Mesenchymal stem cell (in vitro differentiated cells and primary cell): ENCODE results near the gene RAB43.
"Not testable (repeated sequence)": the region's sequence is repeated elsewhere in the genome, so short reads cannot be mapped to it uniquely, and the experiment has no call there.

Experiments used
- DNase-seq: peaks from one replicate; pipeline ENCODE4 v3.0.0-alpha.2; 2013
- H2AFZ ChIP-seq: one replicate; pipeline ENCODE4 v1.6.1; 2013; ENCODE audit warnings: low read depth, mild to moderate bottlenecking, control low read depth, inconsistent platforms, low read length, moderate library complexity
- H2AK5ac ChIP-seq: 2 replicates; pipeline ENCODE4 v1.6.1; 2013; ENCODE audit warnings: low read length, moderate library complexity, mild to moderate bottlenecking, inconsistent platforms; ENCODE audit not compliant: severe bottlenecking
- H2BK120ac ChIP-seq: one replicate; pipeline ENCODE4 v1.6.1; 2013; ENCODE audit warnings: low read depth, mild to moderate bottlenecking, inconsistent platforms, low read length, moderate library complexity
- H2BK12ac ChIP-seq, 2 experiments: one replicate each; pipeline ENCODE4 v1.6.1; 2013; ENCODE audit warnings: inconsistent platforms in 2 of 2, low read length in 2 of 2, mild to moderate bottlenecking in 2 of 2, moderate library complexity in 2 of 2, control low read depth in 1 of 2
- H2BK15ac ChIP-seq: one replicate; pipeline ENCODE4 v1.6.1; 2013; ENCODE audit warnings: mild to moderate bottlenecking, low read depth, inconsistent platforms; ENCODE audit not compliant: poor library complexity, severe bottlenecking
- H2BK5ac ChIP-seq: 2 replicates; pipeline ENCODE4 v1.6.1; 2013; ENCODE audit warnings: low read depth, mild to moderate bottlenecking, low read length, control low read depth, inconsistent platforms; ENCODE audit not compliant: poor library complexity, severe bottlenecking
- H3K14ac ChIP-seq, 2 experiments: one replicate each; pipeline ENCODE4 v1.6.1; 2013; ENCODE audit warnings: inconsistent platforms in 2 of 2, low read length in 2 of 2, control low read depth in 1 of 2, mild to moderate bottlenecking in 1 of 2, moderate library complexity in 1 of 2
- H3K18ac ChIP-seq, 2 experiments: one replicate each; pipeline ENCODE4 v1.6.1; 2013; ENCODE audit warnings: inconsistent platforms in 2 of 2, low read length in 2 of 2, control low read depth in 1 of 2, low read depth in 1 of 2, mild to moderate bottlenecking in 1 of 2
- H3K23ac ChIP-seq, 2 experiments: one replicate each; pipeline ENCODE4 v1.6.1; 2013; ENCODE audit warnings: inconsistent platforms in 2 of 2, low read length in 2 of 2, mild to moderate bottlenecking in 2 of 2, moderate library complexity in 2 of 2, control low read depth in 1 of 2
- H3K27ac ChIP-seq: 2 replicates; pipeline ENCODE4 v1.5.1; 2013; ENCODE audit warnings: mild to moderate bottlenecking, moderate library complexity, low read length, control low read depth, inconsistent platforms; ENCODE audit not compliant: poor library complexity, severe bottlenecking
- H3K27me3 ChIP-seq, 2 experiments: 2 replicates each; pipeline versions ENCODE4 v1.6.1 to v1.7.0; 2013; ENCODE audit warnings: low read length in 2 of 2, mild to moderate bottlenecking in 2 of 2, moderate library complexity in 2 of 2, control low read depth in 1 of 2, inconsistent platforms in 1 of 2; ENCODE audit not compliant: control insufficient read depth in 1 of 2, insufficient read depth in 1 of 2
- H3K36me3 ChIP-seq, 2 experiments: 2 replicates each; pipeline versions ENCODE4 v1.6.1 to v1.7.0; 2013; ENCODE audit warnings: low read length in 2 of 2, control low read depth in 1 of 2, inconsistent platforms in 1 of 2, low read depth in 1 of 2, mild to moderate bottlenecking in 1 of 2; ENCODE audit not compliant: insufficient read depth in 2 of 2, control insufficient read depth in 1 of 2
- H3K4ac ChIP-seq, 2 experiments: one replicate each; pipeline ENCODE4 v1.6.1; 2013; ENCODE audit warnings: inconsistent platforms in 2 of 2, low read length in 2 of 2, mild to moderate bottlenecking in 2 of 2, moderate library complexity in 2 of 2, control low read depth in 1 of 2, low read depth in 1 of 2
- H3K4me1 ChIP-seq: 2 replicates; pipeline ENCODE4 v1.6.1; 2013; ENCODE audit warnings: low read depth, low read length, control low read depth; ENCODE audit not compliant: control insufficient read depth, insufficient read depth
- H3K4me2 ChIP-seq: 2 replicates; pipeline ENCODE4 v1.6.1; 2013; ENCODE audit warnings: low read length, mild to moderate bottlenecking, inconsistent platforms; ENCODE audit not compliant: poor library complexity, severe bottlenecking
- H3K4me3 ChIP-seq, 2 experiments: 2 replicates each; pipeline versions ENCODE4 v1.5.1 to v1.7.0; 2013; ENCODE audit warnings: low read length in 2 of 2, mild to moderate bottlenecking in 2 of 2, control low read depth in 1 of 2, low read depth in 1 of 2; ENCODE audit not compliant: insufficient read depth in 1 of 2
- H3K79me1 ChIP-seq: replicated peaks from 2 replicates; pipeline ENCODE4 v1.6.1; 2013; ENCODE audit warnings: mild to moderate bottlenecking, control low read depth, low read length, inconsistent platforms; ENCODE audit not compliant: poor library complexity, severe bottlenecking
- H3K9ac ChIP-seq: 2 replicates; pipeline ENCODE4 v1.7.0; 2013; ENCODE audit warnings: mild to moderate bottlenecking, low read length, moderate library complexity
- H3K9me3 ChIP-seq: 2 replicates; pipeline ENCODE4 v1.7.0; 2013; ENCODE audit warnings: mild to moderate bottlenecking, low read length; ENCODE audit not compliant: control insufficient read depth
- H4K8ac ChIP-seq: one replicate; pipeline ENCODE4 v1.6.1; 2013; ENCODE audit warnings: inconsistent platforms, mild to moderate bottlenecking, low read length, moderate library complexity
- H4K91ac ChIP-seq: one replicate; pipeline ENCODE4 v1.6.1; 2013; ENCODE audit warnings: mild to moderate bottlenecking, low read length, inconsistent platforms
- WGBS: methylation state at CpG from one replicate; pipeline ENCODE4 v1.1.7; 2013; ENCODE audit warnings: mixed read lengths; 5-methylcytosine and 5-hydroxymethylcytosine counted together

Gene RAB43

GRCh38 chr3:129114455-129114854, 7.1 kb downstream of the RAB43 start:
- Histone ChIP-seq H2BK5ac (no peak overlapping the region), H3K4ac (no peak overlapping the region), H3K18ac (no peak overlapping the region), H3K27me3 (no peaks in the 10 kb centered on the region), H3K9me3 (no peaks in the 10 kb centered on the region), H3K4me2 (no peak overlapping the region), H3K9ac (no peak overlapping the region), H3K79me1 (peaks cover 17% of the 10 kb centered on the region), H3K14ac (no peak overlapping the region), H2BK120ac (no peak overlapping the region), H3K4me1 (peaks cover 13% of the 10 kb centered on the region), H2BK15ac (no peak overlapping the region), H2AFZ (no peak overlapping the region), H4K91ac (no peak overlapping the region), H4K8ac (no peak overlapping the region), H3K23ac (no peak overlapping the region), H3K36me3 (peaks cover 22 to 36% of the 10 kb centered on the region in 2 experiments), H2BK12ac (no peak overlapping the region), H3K4me3 (no peak overlapping the region), H3K27ac (no peak overlapping the region), H2AK5ac (no peak overlapping the region)
- no peak for DNase-seq
- 97% methylated on average over 6 of the region's 6 CpGs for WGBS

GRCh38 chr3:129112308-129113052, 9.1 kb downstream of the RAB43 start:
- Histone ChIP-seq H2BK15ac (no peak overlapping the region), H3K79me1 (peaks cover 28% of the 10 kb centered on the region), H3K9ac (no peak overlapping the region), H3K23ac (no peak overlapping the region), H2BK12ac (no peak overlapping the region), H3K4me2 (no peak overlapping the region), H2AFZ (no peak overlapping the region), H2BK120ac (no peak overlapping the region), H2AK5ac (no peak overlapping the region), H4K91ac (no peak overlapping the region), H3K27me3 (no peaks in the 10 kb centered on the region), H3K14ac (no peak overlapping the region), H3K27ac (no peak overlapping the region), H3K18ac (no peak overlapping the region), H4K8ac (no peak overlapping the region), H3K4ac (no peak overlapping the region), H3K36me3 (peaks cover 25 to 38% of the 10 kb centered on the region in 2 experiments), H3K4me1 (peaks cover 9% of the 10 kb centered on the region), H3K4me3 (no peak overlapping the region), H2BK5ac (no peak overlapping the region), H3K9me3 (no peaks in the 10 kb centered on the region)
- DNase-seq, result peak; percentile 36
- 96% methylated on average over 2 of the region's 3 CpGs for WGBS

GRCh38 chr3:129111076-129111780, 10.4 kb downstream of the RAB43 start:
- H3K4ac ChIP-seq, H3K9ac ChIP-seq, H2AK5ac ChIP-seq, H3K4me2 ChIP-seq, H3K27ac ChIP-seq, H3K27me3 ChIP-seq, H2BK5ac ChIP-seq, H3K23ac ChIP-seq, H3K4me1 ChIP-seq, H4K91ac ChIP-seq, H4K8ac ChIP-seq, H3K4me3 ChIP-seq, H2AFZ ChIP-seq, H2BK120ac ChIP-seq, H3K18ac ChIP-seq, H2BK15ac ChIP-seq, H2BK12ac ChIP-seq, H3K9me3 ChIP-seq, DNase-seq, H3K14ac ChIP-seq: not testable (repeated sequence)
- H3K79me1 ChIP-seq, result peaks cover 39% of the 10 kb centered on the region
- WGBS, result 95% methylated on average over 9 of the region's 10 CpGs
- H3K36me3 ChIP-seq, result peaks cover 37 to 40% of the 10 kb centered on the region in 2 experiments

- Histone ChIP-seq H3K23ac (no peak overlapping the region), H3K4me1 (peaks cover 12% of the 10 kb centered on the region), H2BK5ac (no peak overlapping the region)
These were observed 13.8 kb downstream of the RAB43 start for GRCh38 chr3:129107793-129108192.

More at GRCh38 chr3:129107793-129108192, 13.8 kb downstream of the RAB43 start:
- Histone ChIP-seq H3K9ac (no peak overlapping the region), H2AFZ (no peak overlapping the region), H3K36me3 (peaks cover 26 to 38% of the 10 kb centered on the region in 2 experiments), H3K14ac (no peak overlapping the region), H2BK120ac (no peak overlapping the region), H4K91ac (no peak overlapping the region), H3K18ac (no peak overlapping the region), H3K27me3 (no peaks in the 10 kb centered on the region), H2AK5ac (no peak overlapping the region), H2BK15ac (no peak overlapping the region), H3K4me3 (no peak overlapping the region), H3K9me3 (no peaks in the 10 kb centered on the region), H3K79me1 (peaks cover 59% of the 10 kb centered on the region), H4K8ac (no peak overlapping the region), H3K4ac (no peak overlapping the region), H2BK12ac (no peak overlapping the region), H3K4me2 (no peak overlapping the region), H3K27ac (no peak overlapping the region)
- 91% methylated on average over 8 of the region's 8 CpGs for WGBS
- DNase-seq, result no peak
